Esophagus squamous epithelium (tissue), 5 donors: ENCODE data around the gene GALNT17. TPM values are rescaled to one million over a fixed set of nuclear protein-coding genes. Genes with fewer than 3 reads are reported as not detected.

ENCODE experiments used
- DNase-seq: peaks from one replicate; lab custom pipeline; 2025; lab: John Stamatoyannopoulos, UW
- H3K27ac ChIP-seq, 4 donors: fragments of 200-600 bp; sonication (generic); one replicate each; pipeline ENCODE4 v1.5.1; 2016 to 2019; ENCODE audit warnings: mild to moderate bottlenecking in 1 of 4
- H3K27me3 ChIP-seq, 4 donors: fragments of 200-600 bp; sonication (generic); 1 replicate in 3 of 4; 2 replicates in 1 of 4; pipeline versions ENCODE4 v1.5.1 to v1.6.0; 2017 to 2021; ENCODE audit warnings: antibody characterized with exemption in 1 of 4
- H3K36me3 ChIP-seq, 3 donors: fragments of 200-600 bp; sonication (generic); one replicate each; pipeline ENCODE4 v1.5.1; 2016 to 2019
- H3K4me1 ChIP-seq, 3 donors: fragments of 200-600 bp; sonication (generic); one replicate each; pipeline ENCODE4 v1.5.1; 2017 to 2019
- H3K4me3 ChIP-seq, 4 donors: fragments of 200-600 bp; sonication (generic); 1 replicate in 3 of 4; 2 replicates in 1 of 4; pipeline ENCODE4 v1.5.1; 2016 to 2019; ENCODE audit warnings: mild to moderate bottlenecking in 2 of 4, moderate library complexity in 1 of 4
- H3K9me3 ChIP-seq, 3 donors: fragments of 200-600 bp; sonication (generic); one replicate each; pipeline ENCODE4 v1.5.1; 2016 to 2019
- POLR2A ChIP-seq, 4 donors: fragments of 450-650 bp; IDR thresholded peaks; one replicate each; pipeline ENCODE4 v1.6.1; 2017; ENCODE audit warnings: antibody characterized with exemption in 4 of 4, mild to moderate bottlenecking in 4 of 4, moderate library complexity in 3 of 4
- WGBS, 2 donors: methylation state at CpG; one replicate each; pipeline ENCODE4 v1.1.5; 2018; 5-methylcytosine and 5-hydroxymethylcytosine counted together
- intact Hi-C: fragments of 100-400 bp; cut with DNase I; formaldehyde crosslinking; loops from one replicate; pipeline ENCODE4 v1.15.0; 2022
- total RNA-seq, 4 donors: library from RNA; depleted of rRNA; stranded (reverse); fragments of >200 nt; gene quantifications; one replicate each; pipeline ENCODE4 v1.1.0, GENCODE V29; 2016
- TF ChIP-seq, protein P1 (sequence below), 6 experiments: fragments of 450-650 bp in 4 of 6; fragments of 200-600 bp in 2 of 6; sonication (generic) in 2 of 6; IDR thresholded peaks; one replicate each; pipeline ENCODE4 v1.5.1; 2016 to 2019; ENCODE audit warnings: antibody characterized with exemption in 6 of 6, mild to moderate bottlenecking in 4 of 6, moderate library complexity in 4 of 6
- donor health status: DM: yes; HTN: yes; CAD: no.

The GALNT17 gene
- total RNA-seq, 4 donors from 2014 or later, result 1.6 to 22.1 (median 2.5) TPM

DNA sequence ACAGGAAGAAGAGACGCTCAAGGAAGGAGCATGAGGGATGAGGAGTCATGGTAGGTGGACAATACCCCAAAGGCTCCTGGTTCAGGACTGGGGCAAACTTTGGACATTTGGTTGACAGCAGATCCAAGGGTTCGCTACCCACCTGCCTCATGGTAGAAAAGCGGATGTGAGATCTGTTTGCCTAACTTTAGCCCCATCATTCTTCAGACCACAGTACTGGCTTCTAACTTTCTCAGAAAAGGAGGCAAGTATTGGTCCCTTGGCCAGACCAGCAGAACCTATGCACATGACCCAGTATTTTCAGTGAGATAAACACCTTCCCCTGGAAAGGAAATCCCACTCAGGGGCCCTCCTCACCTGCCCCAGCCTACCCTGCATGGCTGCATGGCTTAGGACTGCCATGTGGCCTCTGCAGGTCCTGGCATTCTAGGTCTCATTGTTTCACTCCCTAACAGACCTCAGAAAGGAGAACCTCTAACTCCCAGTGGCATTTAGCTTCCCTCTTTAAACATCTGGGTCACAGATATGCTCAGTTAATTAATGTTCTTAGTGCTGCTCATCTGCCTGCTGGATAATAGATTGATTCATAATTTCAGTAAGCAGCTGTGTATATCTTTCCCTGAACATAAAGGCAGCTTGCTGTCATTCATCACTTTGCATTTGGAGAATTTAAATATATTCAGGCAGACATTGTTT is 574.1 kb downstream of the GALNT17 start:
- Histone ChIP-seq H3K27ac (no peak overlapping the region), H3K36me3 (no peaks in the 10 kb centered on the region), H3K27me3 (no peaks in the 10 kb centered on the region), H3K4me1 (no peaks in the 10 kb centered on the region), H3K9me3 (peaks cover 0 to 5% (median 0%) of the 10 kb centered on the region in 3 donors), H3K4me3 (no peak overlapping the region)
- intact Hi-C loops, result no loop called here
- WGBS, 2 donors, result 80 to 90% methylated on average over 3 of the region's 3 CpGs
- TF ChIP-seq POLR2A (IDR thresholded peaks at IDR 0.05), result no peak
- TF ChIP-seq, protein P1, sequence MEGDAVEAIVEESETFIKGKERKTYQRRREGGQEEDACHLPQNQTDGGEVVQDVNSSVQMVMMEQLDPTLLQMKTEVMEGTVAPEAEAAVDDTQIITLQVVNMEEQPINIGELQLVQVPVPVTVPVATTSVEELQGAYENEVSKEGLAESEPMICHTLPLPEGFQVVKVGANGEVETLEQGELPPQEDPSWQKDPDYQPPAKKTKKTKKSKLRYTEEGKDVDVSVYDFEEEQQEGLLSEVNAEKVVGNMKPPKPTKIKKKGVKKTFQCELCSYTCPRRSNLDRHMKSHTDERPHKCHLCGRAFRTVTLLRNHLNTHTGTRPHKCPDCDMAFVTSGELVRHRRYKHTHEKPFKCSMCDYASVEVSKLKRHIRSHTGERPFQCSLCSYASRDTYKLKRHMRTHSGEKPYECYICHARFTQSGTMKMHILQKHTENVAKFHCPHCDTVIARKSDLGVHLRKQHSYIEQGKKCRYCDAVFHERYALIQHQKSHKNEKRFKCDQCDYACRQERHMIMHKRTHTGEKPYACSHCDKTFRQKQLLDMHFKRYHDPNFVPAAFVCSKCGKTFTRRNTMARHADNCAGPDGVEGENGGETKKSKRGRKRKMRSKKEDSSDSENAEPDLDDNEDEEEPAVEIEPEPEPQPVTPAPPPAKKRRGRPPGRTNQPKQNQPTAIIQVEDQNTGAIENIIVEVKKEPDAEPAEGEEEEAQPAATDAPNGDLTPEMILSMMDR (IDR thresholded peaks at IDR 0.05), result no peak
- no peak for DNase-seq

GRCh38 chr7:71706597-71706975 is 574.6 kb downstream of the GALNT17 start:
- Histone ChIP-seq H3K36me3 (no peaks in the 10 kb centered on the region), H3K27ac (no peak overlapping the region), H3K27me3 (no peaks in the 10 kb centered on the region), H3K4me1 (no peaks in the 10 kb centered on the region), H3K9me3 (peaks cover 0 to 5% (median 0%) of the 10 kb centered on the region in 3 donors), H3K4me3 (no peak overlapping the region)
- intact Hi-C loops, result no loop called here
- TF ChIP-seq POLR2A (IDR thresholded peaks at IDR 0.05), result no peak
- TF ChIP-seq, protein P1 (IDR thresholded peaks at IDR 0.05), result no peak
- WGBS, 2 donors, result 30 to 39% methylated on average over 2 of the region's 2 CpGs
- no peak for DNase-seq

GRCh38 chr7:71707041-71707440 is 575.1 kb downstream of the GALNT17 start:
- no peak overlapping the region for H3K4me3 ChIP-seq
- H3K4me1 ChIP-seq, result no peaks in the 10 kb centered on the region
- 63 to 82% methylated on average over 2 of the region's 2 CpGs for WGBS, 2 donors
- intact Hi-C loops, result no loop called here
- no peaks in the 10 kb centered on the region for H3K27me3 ChIP-seq
- no peak for TF ChIP-seq POLR2A (IDR thresholded peaks at IDR 0.05)
- TF ChIP-seq, protein P1 (IDR thresholded peaks at IDR 0.05), result no peak
- no peak overlapping the region for H3K27ac ChIP-seq
- no peak for DNase-seq
- peaks cover 0 to 5% (median 0%) of the 10 kb centered on the region in 3 donors for H3K9me3 ChIP-seq
- no peaks in the 10 kb centered on the region for H3K36me3 ChIP-seq

DNA sequence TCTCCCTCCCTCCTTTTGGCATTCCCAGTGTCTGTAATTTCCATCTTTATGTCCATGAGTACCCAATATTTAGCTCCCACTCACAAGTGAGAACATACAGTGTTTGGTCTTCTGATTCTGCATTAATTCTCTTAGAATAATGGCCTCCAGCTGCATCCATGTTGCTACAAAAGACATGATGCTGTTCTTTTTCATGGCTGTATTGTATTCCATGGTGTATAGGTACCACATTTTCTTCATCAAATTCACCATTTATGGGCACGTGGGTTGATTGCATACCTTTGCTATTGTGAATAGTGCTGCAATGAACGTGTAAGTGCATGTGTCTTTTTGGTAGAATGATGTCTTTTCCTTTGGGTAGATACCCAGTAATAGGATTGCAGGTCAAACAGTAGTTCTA is 576.8 kb downstream of the GALNT17 start:
- no peak for DNase-seq
- WGBS, 2 donors, result 64 to 78% methylated on average over 2 of the region's 2 CpGs
- Histone ChIP-seq H3K4me1 (no peaks in the 10 kb centered on the region), H3K9me3 (peaks cover 0 to 5% (median 0%) of the 10 kb centered on the region in 3 donors), H3K4me3 (no peak overlapping the region), H3K27me3 (no peaks in the 10 kb centered on the region), H3K27ac (no peak overlapping the region), H3K36me3 (no peaks in the 10 kb centered on the region)
- no peak for TF ChIP-seq POLR2A (IDR thresholded peaks at IDR 0.05)
- TF ChIP-seq, protein P1 (IDR thresholded peaks at IDR 0.05), result no peak
- intact Hi-C loops, result no loop called here

DNA sequence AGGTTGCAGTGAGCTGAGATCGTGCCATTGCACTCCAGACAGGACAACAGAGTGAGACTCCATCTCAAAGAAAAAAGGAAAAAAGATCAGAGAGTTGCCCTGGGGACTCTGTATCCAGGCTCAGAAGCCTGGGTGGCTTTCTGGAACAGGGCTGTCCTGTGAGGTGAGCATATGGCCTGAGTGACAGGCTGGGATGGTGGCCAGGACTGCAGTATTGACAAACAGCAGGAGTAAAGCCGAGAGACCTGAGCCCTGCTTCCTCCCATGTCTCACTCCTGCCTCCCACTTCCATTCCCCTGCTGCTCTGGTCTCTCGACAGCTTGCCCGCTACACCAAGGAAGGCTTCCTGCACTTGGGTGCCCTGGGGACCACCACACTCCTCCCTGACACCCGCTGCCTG is 578.5 kb downstream of the GALNT17 start:
- H3K9me3 ChIP-seq, result peaks cover 0 to 5% (median 0%) of the 10 kb centered on the region in 3 donors
- no peak for TF ChIP-seq POLR2A (IDR thresholded peaks at IDR 0.05)
- TF ChIP-seq, protein P1 (IDR thresholded peaks at IDR 0.05), result no peak
- no peaks in the 10 kb centered on the region for H3K36me3 ChIP-seq
- no peak overlapping the region for H3K4me3 ChIP-seq
- intact Hi-C loops, result no loop called here
- DNase-seq, result no peak
- no peak overlapping the region for H3K27ac ChIP-seq
- no peaks in the 10 kb centered on the region for H3K27me3 ChIP-seq
- 56 to 60% methylated on average over 2 to 3 of the region's 5 CpGs for WGBS, 2 donors
- H3K4me1 ChIP-seq, result no peaks in the 10 kb centered on the region
